ENCODE results near the gene GLUD2.
A peak's percentile ranks its signal among the peaks of the same experiment; 100 is the strongest.
"Not testable (repeated sequence)": the region's sequence is repeated elsewhere in the genome, so short reads cannot be mapped to it uniquely, and the experiment has no call there.

GLUD2 gene

DNA sequence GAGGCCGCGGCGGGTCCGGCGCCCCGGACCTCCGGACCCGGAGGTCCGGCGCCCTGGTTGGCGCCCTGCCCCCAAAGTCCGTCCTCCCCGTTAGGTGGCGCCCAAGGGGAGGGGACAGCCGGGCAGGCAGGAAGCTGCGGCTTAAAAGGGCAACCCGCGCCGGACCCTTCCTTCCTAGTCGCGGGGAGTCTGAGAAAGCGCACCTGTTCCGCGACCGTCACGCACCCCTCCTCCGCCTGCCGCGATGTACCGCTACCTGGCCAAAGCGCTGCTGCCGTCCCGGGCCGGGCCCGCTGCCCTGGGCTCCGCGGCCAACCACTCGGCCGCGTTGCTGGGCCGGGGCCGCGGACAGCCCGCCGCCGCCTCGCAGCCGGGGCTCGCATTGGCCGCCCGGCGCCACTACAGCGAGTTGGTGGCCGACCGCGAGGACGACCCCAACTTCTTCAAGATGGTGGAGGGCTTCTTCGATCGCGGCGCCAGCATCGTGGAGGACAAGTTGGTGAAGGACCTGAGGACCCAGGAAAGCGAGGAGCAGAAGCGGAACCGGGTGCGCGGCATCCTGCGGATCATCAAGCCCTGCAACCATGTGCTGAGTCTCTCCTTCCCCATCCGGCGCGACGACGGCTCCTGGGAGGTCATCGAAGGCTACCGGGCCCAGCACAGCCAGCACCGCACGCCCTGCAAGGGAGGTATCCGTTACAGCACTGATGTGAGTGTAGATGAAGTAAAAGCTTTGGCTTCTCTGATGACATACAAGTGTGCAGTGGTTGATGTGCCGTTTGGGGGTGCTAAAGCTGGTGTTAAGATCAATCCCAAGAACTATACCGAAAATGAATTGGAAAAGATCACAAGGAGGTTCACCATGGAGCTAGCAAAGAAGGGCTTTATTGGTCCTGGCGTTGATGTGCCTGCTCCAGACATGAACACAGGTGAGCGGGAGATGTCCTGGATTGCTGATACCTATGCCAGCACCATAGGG is at the start of gene GLUD2:
Gene GLUD2, plus strand, starts transcription at position 170 of the 979 bp plus-strand sequence. Its CDS starts 75 bp downstream, at position 245.
- not testable (repeated sequence) for H3K27ac Mint-ChIP-seq, H3K9me3 Mint-ChIP-seq, H3K4me1 Mint-ChIP-seq, DNase-seq, H3K4me3 Mint-ChIP-seq
- H3K27me3 Mint-ChIP-seq: peaks cover 20% of the 10 kb centered on the region
- ATAC-seq: peak; percentile 62

DNA sequence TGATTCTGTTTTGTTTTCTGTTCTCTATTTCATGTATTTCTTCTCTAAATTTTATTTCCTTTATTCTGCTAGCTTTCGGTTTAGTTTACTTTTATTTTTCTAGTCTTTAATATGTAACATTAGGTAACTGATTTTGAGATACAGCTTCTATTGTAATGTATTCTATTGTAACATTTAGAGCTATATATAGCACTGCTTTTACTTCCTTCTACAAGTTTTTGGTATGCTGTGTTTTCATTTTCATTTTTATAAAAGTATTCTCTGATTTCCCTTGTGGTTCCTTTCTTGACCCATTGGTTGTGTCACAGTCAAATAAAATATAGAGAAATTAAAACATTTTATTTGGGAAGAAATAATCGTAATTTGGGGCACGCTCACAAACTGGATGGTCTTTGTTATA is 48.0 kb upstream of the GLUD2 start:
- no peak overlapping the region for H3K27ac Mint-ChIP-seq
- no peaks in the 10 kb centered on the region for H3K9me3 Mint-ChIP-seq
- DNase-seq (no peak), ATAC-seq (no peak)
- H3K27me3 Mint-ChIP-seq: no peaks in the 10 kb centered on the region
- no peaks in the 10 kb centered on the region for H3K4me1 Mint-ChIP-seq
- no peak overlapping the region for H3K4me3 Mint-ChIP-seq

DNA sequence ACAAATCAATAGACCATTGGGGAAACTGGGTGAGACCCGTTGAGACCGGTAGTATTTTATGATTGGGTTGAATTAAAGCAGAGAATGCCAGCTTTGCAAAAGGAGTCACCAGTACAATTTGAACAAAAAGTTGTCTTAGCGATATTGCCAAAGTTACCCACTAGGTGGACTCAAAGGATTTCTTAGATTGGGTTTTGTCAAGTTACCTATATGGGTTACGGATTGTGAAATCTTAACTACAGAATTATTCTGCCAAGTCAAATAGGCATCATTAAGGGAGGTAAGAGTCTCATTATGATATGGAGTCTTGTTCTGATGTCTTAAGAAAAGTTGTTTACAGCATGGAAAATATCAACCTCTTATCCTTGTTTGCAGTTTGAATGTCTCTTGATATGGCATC is 46.8 kb upstream of the GLUD2 start:
- DNase-seq (no peak), ATAC-seq (no peak)
- no peak overlapping the region for H3K27ac Mint-ChIP-seq
- no peaks in the 10 kb centered on the region for H3K27me3 Mint-ChIP-seq
- no peaks in the 10 kb centered on the region for H3K9me3 Mint-ChIP-seq
- no peaks in the 10 kb centered on the region for H3K4me1 Mint-ChIP-seq
- no peak overlapping the region for H3K4me3 Mint-ChIP-seq

DNA sequence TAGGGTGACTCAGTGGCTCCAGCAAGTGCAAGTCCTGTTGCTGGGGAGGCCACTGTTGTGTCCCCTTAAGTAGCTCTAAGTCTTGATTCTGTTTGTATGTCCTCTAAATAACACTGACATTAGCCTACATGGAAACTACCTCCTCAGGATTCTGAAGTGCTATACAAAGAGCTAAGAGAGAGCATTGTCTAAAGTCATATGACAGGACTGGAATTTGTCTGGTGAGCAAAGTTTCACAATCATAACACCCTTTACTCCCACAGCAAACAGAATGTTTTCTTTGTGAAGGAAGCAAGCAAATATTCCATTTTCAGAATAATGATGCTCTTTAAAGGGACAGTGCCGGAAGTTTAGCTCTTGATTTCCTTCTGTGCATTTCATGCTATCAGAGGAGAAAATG is 38.5 kb upstream of the GLUD2 start:
- no peak overlapping the region for H3K27ac Mint-ChIP-seq
- no peak for ATAC-seq

DNA sequence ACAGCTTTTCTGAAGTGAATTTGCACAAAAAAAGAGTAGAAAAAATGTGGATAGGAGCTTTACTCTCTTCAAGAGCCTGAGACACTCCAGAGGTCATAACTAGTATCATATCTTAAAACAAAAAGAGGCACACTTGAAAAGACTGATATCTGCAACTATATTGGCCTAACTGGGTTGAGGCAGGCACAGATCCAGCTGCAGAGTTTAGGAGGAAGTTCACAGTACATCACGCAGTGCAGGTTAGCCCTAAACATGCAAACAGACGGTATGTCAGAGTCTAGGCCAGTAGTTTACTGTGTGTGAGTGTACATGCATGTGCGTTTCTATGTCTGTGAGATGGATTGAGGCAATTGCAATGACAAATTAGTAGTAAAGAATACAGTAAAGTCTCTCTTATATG is 37.6 kb upstream of the GLUD2 start:
- Mint-ChIP-seq H3K27me3 (no peaks in the 10 kb centered on the region), H3K4me1 (no peaks in the 10 kb centered on the region), H3K27ac (no peak overlapping the region), H3K9me3 (peaks cover 0 to 5% of the 10 kb centered on the region in 2 donors), H3K4me3 (no peak overlapping the region)
- DNase-seq (no peak), ATAC-seq (no peak)

More for the DNA sequence above, 38.5 kb upstream of the GLUD2 start:
- H3K27me3 Mint-ChIP-seq: no peaks in the 10 kb centered on the region
- H3K4me1 Mint-ChIP-seq: no peaks in the 10 kb centered on the region
- DNase-seq: no peak
- peaks cover 0 to 5% of the 10 kb centered on the region in 2 donors for H3K9me3 Mint-ChIP-seq
- no peak overlapping the region for H3K4me3 Mint-ChIP-seq

DNA sequence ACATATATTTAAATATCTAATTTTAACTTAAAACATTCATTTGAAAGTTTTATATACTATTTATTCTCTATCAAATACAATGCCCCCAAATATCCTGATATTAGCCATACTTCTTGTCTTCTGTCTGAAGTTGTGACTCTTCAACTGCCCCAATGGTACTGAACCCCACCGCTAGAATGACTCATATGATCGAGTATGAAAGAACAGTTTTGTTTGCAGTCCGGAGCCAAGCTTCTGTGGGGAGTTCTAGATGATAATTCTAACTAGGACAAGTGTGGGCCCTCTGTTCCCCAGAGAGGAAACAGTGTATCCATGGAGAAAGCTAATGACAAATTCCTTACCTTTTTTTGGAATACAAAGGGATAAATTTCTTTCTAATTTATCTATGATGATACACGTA is 37.2 kb upstream of the GLUD2 start:
- H3K4me3 Mint-ChIP-seq: no peak overlapping the region
- DNase-seq: no peak
- no peaks in the 10 kb centered on the region for H3K27me3 Mint-ChIP-seq
- H3K27ac Mint-ChIP-seq: no peak overlapping the region
- H3K9me3 Mint-ChIP-seq: peaks cover 0 to 5% of the 10 kb centered on the region in 2 donors
- H3K4me1 Mint-ChIP-seq: no peaks in the 10 kb centered on the region
- ATAC-seq: no peak

- no peak overlapping the region for H3K4me3 Mint-ChIP-seq
- H3K27me3 Mint-ChIP-seq: no peaks in the 10 kb centered on the region
- peaks cover 0 to under 1% of the 10 kb centered on the region in 2 donors for H3K9me3 Mint-ChIP-seq
- no peak for DNase-seq
- no peaks in the 10 kb centered on the region for H3K4me1 Mint-ChIP-seq
- no peak for ATAC-seq
- H3K27ac Mint-ChIP-seq: no peak overlapping the region
Observed at GRCh38 chrX:121011254-121011653, 36.2 kb upstream of the GLUD2 start.

- no peak for ATAC-seq
- Mint-ChIP-seq H3K4me3 (no peak overlapping the region), H3K4me1 (no peaks in the 10 kb centered on the region), H3K27me3 (no peaks in the 10 kb centered on the region), H3K9me3 (no peaks in the 10 kb centered on the region), H3K27ac (no peak overlapping the region)
- DNase-seq: no peak
Observed at GRCh38 chrX:121013897-121014455, 33.4 kb upstream of the GLUD2 start.

DNA sequence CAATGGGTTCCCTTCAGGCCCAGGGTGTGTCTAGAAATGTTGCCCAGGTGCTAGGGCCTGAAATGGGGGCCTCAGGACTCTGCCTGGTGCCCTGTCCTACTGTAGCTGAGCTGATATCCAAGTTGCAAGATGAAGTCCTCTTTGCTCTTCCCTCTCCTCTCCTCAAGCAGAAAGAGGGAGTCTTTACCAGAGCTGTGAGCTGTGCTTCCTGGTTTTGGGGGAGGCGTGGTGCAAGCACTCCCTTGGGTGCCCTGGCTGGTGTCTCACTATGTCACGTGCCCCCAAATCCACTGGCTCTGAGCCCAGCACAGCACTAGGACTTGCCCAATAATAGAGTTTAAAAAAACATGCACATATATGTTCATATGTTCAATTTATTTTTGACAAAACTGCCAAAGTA is 32.6 kb upstream of the GLUD2 start:
- H3K4me1 Mint-ChIP-seq: no peaks in the 10 kb centered on the region
- H3K4me3 Mint-ChIP-seq: no peak overlapping the region
- DNase-seq: no peak
- no peak for ATAC-seq
- no peaks in the 10 kb centered on the region for H3K27me3 Mint-ChIP-seq
- no peaks in the 10 kb centered on the region for H3K9me3 Mint-ChIP-seq
- H3K27ac Mint-ChIP-seq: no peak overlapping the region

- DNase-seq (no peak), ATAC-seq (no peak)
- Mint-ChIP-seq H3K27ac (no peak overlapping the region), H3K4me3 (no peak overlapping the region), H3K27me3 (no peaks in the 10 kb centered on the region), H3K9me3 (no peaks in the 10 kb centered on the region), H3K4me1 (no peaks in the 10 kb centered on the region)
Observed at GRCh38 chrX:121028419-121028818, 19.0 kb upstream of the GLUD2 start.

DNA sequence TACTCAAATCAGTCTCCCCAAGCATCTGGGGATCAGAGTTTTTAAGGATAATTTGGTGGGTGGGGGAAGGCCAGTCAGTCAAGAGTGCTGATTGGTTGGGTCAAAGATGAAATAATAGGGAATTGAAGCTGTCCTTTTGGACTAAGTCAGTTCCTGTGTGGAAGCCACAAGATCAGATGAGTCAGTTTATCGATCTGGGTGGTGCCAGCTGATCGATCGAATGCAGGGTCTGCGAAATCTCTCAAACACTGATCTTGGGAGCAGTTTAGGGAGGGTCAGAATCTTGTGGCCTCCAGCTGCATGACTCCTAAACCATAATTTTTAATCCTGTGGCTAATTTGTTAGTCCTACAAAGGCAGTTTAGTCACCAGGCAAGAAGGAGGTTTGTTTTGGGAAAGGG is 17.3 kb upstream of the GLUD2 start:
- Mint-ChIP-seq H3K4me3 (no peak overlapping the region), H3K9me3 (no peaks in the 10 kb centered on the region), H3K27me3 (no peaks in the 10 kb centered on the region), H3K4me1 (no peaks in the 10 kb centered on the region), H3K27ac (no peak overlapping the region)
- DNase-seq (no peak), ATAC-seq (no peak)

GRCh38 chrX:121032531-121032930 is 14.9 kb upstream of the GLUD2 start:
- H3K27ac Mint-ChIP-seq: no peak overlapping the region
- ATAC-seq (no peak), DNase-seq (no peak)
- no peaks in the 10 kb centered on the region for H3K4me1 Mint-ChIP-seq
- H3K9me3 Mint-ChIP-seq: no peaks in the 10 kb centered on the region
- H3K4me3 Mint-ChIP-seq: no peak overlapping the region
- no peaks in the 10 kb centered on the region for H3K27me3 Mint-ChIP-seq

GRCh38 chrX:121036137-121036536 is 11.3 kb upstream of the GLUD2 start:
- ATAC-seq (no peak), DNase-seq (no peak)
- Mint-ChIP-seq H3K27ac (no peak overlapping the region), H3K4me1 (no peaks in the 10 kb centered on the region), H3K27me3 (no peaks in the 10 kb centered on the region), H3K4me3 (no peak overlapping the region), H3K9me3 (no peaks in the 10 kb centered on the region)

- no peaks in the 10 kb centered on the region for H3K9me3 Mint-ChIP-seq
- no peak for ATAC-seq
- H3K4me3 Mint-ChIP-seq: no peak overlapping the region
- H3K27ac Mint-ChIP-seq: no peak overlapping the region
- H3K4me1 Mint-ChIP-seq: no peaks in the 10 kb centered on the region
- no peak for DNase-seq
- H3K27me3 Mint-ChIP-seq: no peaks in the 10 kb centered on the region
Observed at GRCh38 chrX:121036951-121037350, 10.5 kb upstream of the GLUD2 start.

- H3K27ac Mint-ChIP-seq: no peak overlapping the region
- DNase-seq: no peak
- ATAC-seq: no peak
- H3K4me1 Mint-ChIP-seq: no peaks in the 10 kb centered on the region
- H3K9me3 Mint-ChIP-seq: no peaks in the 10 kb centered on the region
- no peak overlapping the region for H3K4me3 Mint-ChIP-seq
- H3K27me3 Mint-ChIP-seq: peaks cover 20% of the 10 kb centered on the region
Observed at GRCh38 chrX:121050781-121051180, 3.4 kb downstream of the GLUD2 start.

- ATAC-seq: no peak
- Mint-ChIP-seq H3K9me3 (no peaks in the 10 kb centered on the region), H3K27ac (no peak overlapping the region), H3K4me3 (no peak overlapping the region), H3K4me1 (no peaks in the 10 kb centered on the region), H3K27me3 (peaks cover 13% of the 10 kb centered on the region)
- DNase-seq: no peak
Observed at GRCh38 chrX:121052122-121052521, 4.7 kb downstream of the GLUD2 start.
